ENCODE results near the gene FRMD6.

The FRMD6 gene

DNA sequence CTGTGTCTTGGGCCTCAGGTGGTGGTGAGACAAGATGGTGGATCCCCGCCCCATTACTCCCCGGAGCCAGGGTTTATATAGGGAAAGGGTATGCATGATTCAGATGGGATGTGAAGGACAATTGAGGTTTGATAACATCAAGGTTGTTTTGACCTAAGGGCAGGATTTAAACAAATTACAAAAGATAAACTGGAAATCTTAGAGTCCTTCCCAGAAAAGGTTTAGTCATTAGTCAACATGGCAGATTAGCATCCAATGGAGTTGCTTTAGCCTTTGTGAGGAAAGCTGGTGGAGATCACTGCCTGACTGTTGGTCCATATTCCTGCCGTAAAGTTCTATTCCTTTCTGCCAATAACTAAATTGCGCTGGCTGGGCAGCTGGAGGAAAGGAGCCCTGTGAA is 15.6 kb upstream of the FRMD6 start:
- H2AFZ ChIP-seq (ENCODE audit: low read length) = no peak overlapping the region
- no peak overlapping the region for H3K4me3 ChIP-seq (ENCODE audit: low read length, poor library complexity, severe bottlenecking)
- no peaks in the 10 kb centered on the region for H3F3A ChIP-seq (ENCODE audit: low read depth)
- no peaks in the 10 kb centered on the region for H4K20me1 ChIP-seq (ENCODE audit: insufficient read depth, low read length, poor library complexity, severe bottlenecking)
- no peaks in the 10 kb centered on the region for H3K9me3 ChIP-seq (ENCODE audit: insufficient read depth, low read depth, low read length)
- H3K36me3 ChIP-seq (ENCODE audit: insufficient read depth, low read length) = no peaks in the 10 kb centered on the region
- peaks cover 4% of the 10 kb centered on the region for H3K27me3 ChIP-seq (ENCODE audit: insufficient read depth, low read length, poor library complexity, severe bottlenecking)
- H3K9ac ChIP-seq (ENCODE audit: low read depth, low read length, poor library complexity, severe bottlenecking) = no peak overlapping the region
- no peaks in the 10 kb centered on the region for H3K4me1 ChIP-seq (ENCODE audit: insufficient read depth, low read length, poor library complexity, severe bottlenecking)
- no peaks in the 10 kb centered on the region for H3K79me2 ChIP-seq (ENCODE audit: insufficient read depth, low read length)
- no peak overlapping the region for H3K4me2 ChIP-seq (ENCODE audit: low read depth, low read length, poor library complexity, severe bottlenecking)
- no peaks in the 10 kb centered on the region for H3K9me2 ChIP-seq (replicated peaks; ENCODE audit: low read depth, low read length)
- TF ChIP-seq, protein P1, sequence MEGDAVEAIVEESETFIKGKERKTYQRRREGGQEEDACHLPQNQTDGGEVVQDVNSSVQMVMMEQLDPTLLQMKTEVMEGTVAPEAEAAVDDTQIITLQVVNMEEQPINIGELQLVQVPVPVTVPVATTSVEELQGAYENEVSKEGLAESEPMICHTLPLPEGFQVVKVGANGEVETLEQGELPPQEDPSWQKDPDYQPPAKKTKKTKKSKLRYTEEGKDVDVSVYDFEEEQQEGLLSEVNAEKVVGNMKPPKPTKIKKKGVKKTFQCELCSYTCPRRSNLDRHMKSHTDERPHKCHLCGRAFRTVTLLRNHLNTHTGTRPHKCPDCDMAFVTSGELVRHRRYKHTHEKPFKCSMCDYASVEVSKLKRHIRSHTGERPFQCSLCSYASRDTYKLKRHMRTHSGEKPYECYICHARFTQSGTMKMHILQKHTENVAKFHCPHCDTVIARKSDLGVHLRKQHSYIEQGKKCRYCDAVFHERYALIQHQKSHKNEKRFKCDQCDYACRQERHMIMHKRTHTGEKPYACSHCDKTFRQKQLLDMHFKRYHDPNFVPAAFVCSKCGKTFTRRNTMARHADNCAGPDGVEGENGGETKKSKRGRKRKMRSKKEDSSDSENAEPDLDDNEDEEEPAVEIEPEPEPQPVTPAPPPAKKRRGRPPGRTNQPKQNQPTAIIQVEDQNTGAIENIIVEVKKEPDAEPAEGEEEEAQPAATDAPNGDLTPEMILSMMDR (conservative IDR thresholded peaks at IDR 0.05; ENCODE audit: low read length) = no peak
- no peak for TF ChIP-seq EZH2phosphoT487 (IDR thresholded peaks at IDR 0.05; ENCODE audit: borderline replicate concordance)

DNA sequence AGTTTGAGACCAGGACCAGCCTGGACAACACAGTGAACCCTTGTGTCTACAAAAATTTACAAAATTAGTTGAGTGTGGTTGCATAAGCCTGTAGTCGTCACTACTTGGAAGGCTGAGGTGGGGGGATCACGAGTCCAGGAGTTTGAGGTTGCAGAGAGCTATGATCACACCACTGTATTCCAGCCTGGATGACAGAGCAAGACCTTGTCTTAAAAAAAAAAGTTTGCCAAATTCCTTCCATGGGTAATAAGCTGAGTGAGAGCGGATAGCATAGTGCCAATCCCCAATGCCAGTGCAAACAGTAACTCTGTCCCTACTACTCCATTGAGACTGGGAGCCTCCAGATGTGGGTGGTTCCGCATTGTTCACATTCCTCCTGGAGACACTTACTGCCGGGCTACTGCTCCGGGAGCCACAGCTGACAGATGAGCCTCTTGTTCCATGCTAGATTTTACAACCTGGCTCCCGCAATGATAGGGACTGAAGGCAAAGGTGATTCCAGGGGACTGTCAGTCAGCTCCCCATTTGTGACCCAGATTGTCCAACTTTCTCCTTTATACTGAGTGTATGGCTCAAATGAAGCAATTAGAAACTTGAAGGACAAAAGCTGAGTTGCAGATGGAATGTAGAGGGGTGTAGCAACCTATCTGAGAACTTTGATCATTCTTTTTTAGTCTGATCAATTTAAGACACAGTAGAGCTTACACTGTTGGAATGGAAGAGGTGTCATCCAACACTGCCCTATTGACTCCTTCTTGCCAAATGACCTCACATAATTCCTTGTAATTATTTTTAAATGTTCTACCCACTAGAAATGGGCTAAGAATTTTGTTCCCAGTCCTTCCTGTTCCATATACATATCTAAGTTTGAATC is 13.4 kb upstream of the FRMD6 start:
- Histone ChIP-seq H2AFZ (ENCODE audit: low read length) (no peak overlapping the region), H3K79me2 (ENCODE audit: insufficient read depth, low read length) (no peaks in the 10 kb centered on the region), H3K4me1 (ENCODE audit: insufficient read depth, low read length, poor library complexity, severe bottlenecking) (no peaks in the 10 kb centered on the region), H3K36me3 (ENCODE audit: insufficient read depth, low read length) (no peaks in the 10 kb centered on the region), H3K9me3 (ENCODE audit: insufficient read depth, low read depth, low read length) (no peaks in the 10 kb centered on the region), H3K9me2 (replicated peaks; ENCODE audit: low read depth, low read length) (no peaks in the 10 kb centered on the region), H3K4me2 (ENCODE audit: low read depth, low read length, poor library complexity, severe bottlenecking) (no peak overlapping the region), H3K4me3 (ENCODE audit: low read length, poor library complexity, severe bottlenecking) (no peak overlapping the region), H4K20me1 (ENCODE audit: insufficient read depth, low read length, poor library complexity, severe bottlenecking) (no peaks in the 10 kb centered on the region), H3K9ac (ENCODE audit: low read depth, low read length, poor library complexity, severe bottlenecking) (no peak overlapping the region), H3K27me3 (ENCODE audit: insufficient read depth, low read length, poor library complexity, severe bottlenecking) (peaks cover 4% of the 10 kb centered on the region), H3F3A (ENCODE audit: low read depth) (no peaks in the 10 kb centered on the region)
- no peak for TF ChIP-seq EZH2phosphoT487 (IDR thresholded peaks at IDR 0.05; ENCODE audit: borderline replicate concordance)
- TF ChIP-seq, protein P1 (conservative IDR thresholded peaks at IDR 0.05; ENCODE audit: low read length) = no peak

DNA sequence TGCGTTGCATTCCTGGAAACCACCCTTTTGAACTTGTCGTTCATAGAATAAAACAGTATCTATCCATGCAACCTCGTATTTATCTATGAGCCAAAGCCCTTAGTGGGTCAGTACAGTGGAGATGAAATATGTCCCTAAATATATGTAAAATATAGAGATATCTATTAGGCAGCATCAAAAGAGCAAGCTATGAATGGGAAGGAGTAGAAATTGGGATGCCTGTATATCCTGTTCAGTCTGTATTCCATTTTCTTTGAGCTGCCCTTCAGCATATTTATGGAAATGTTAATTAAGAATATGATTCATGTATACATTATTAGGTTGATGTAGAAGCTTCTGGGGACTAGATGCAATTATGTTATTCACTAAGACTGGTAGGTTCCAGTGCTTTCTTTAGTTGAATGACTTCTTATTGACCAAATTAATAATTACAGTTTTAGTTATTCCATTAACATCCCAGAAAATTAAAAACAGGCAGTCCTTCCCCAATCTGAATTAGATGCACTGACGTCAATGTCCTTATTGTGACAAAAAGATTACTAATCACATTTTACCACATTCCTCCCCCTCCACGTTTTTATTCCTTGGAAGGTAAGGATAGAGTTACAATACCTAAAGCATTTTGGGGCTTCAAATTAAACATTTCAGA is 11.9 kb upstream of the FRMD6 start:
- Histone ChIP-seq H3K9ac (ENCODE audit: low read depth, low read length, poor library complexity, severe bottlenecking) (no peak overlapping the region), H3K36me3 (ENCODE audit: insufficient read depth, low read length) (no peaks in the 10 kb centered on the region), H3K4me1 (ENCODE audit: insufficient read depth, low read length, poor library complexity, severe bottlenecking) (no peaks in the 10 kb centered on the region), H3K9me2 (replicated peaks; ENCODE audit: low read depth, low read length) (no peaks in the 10 kb centered on the region), H2AFZ (ENCODE audit: low read length) (no peak overlapping the region), H3K4me2 (ENCODE audit: low read depth, low read length, poor library complexity, severe bottlenecking) (no peak overlapping the region), H3K79me2 (ENCODE audit: insufficient read depth, low read length) (no peaks in the 10 kb centered on the region), H3K27me3 (ENCODE audit: insufficient read depth, low read length, poor library complexity, severe bottlenecking) (peaks cover 4% of the 10 kb centered on the region), H3K9me3 (ENCODE audit: insufficient read depth, low read depth, low read length) (no peaks in the 10 kb centered on the region), H4K20me1 (ENCODE audit: insufficient read depth, low read length, poor library complexity, severe bottlenecking) (no peaks in the 10 kb centered on the region), H3K4me3 (ENCODE audit: low read length, poor library complexity, severe bottlenecking) (no peak overlapping the region), H3F3A (ENCODE audit: low read depth) (no peaks in the 10 kb centered on the region)
- no peak for TF ChIP-seq EZH2phosphoT487 (IDR thresholded peaks at IDR 0.05; ENCODE audit: borderline replicate concordance)
- TF ChIP-seq, protein P1 (conservative IDR thresholded peaks at IDR 0.05; ENCODE audit: low read length) = no peak

Measured in Loucy (cell line).